ENCODE data around the gene PPEF1.
A peak's percentile ranks its signal among the peaks of the same experiment; 100 is the strongest.

The PPEF1 gene, protein sequence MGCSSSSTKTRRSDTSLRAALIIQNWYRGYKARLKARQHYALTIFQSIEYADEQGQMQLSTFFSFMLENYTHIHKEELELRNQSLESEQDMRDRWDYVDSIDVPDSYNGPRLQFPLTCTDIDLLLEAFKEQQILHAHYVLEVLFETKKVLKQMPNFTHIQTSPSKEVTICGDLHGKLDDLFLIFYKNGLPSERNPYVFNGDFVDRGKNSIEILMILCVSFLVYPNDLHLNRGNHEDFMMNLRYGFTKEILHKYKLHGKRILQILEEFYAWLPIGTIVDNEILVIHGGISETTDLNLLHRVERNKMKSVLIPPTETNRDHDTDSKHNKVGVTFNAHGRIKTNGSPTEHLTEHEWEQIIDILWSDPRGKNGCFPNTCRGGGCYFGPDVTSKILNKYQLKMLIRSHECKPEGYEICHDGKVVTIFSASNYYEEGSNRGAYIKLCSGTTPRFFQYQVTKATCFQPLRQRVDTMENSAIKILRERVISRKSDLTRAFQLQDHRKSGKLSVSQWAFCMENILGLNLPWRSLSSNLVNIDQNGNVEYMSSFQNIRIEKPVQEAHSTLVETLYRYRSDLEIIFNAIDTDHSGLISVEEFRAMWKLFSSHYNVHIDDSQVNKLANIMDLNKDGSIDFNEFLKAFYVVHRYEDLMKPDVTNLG

DNA sequence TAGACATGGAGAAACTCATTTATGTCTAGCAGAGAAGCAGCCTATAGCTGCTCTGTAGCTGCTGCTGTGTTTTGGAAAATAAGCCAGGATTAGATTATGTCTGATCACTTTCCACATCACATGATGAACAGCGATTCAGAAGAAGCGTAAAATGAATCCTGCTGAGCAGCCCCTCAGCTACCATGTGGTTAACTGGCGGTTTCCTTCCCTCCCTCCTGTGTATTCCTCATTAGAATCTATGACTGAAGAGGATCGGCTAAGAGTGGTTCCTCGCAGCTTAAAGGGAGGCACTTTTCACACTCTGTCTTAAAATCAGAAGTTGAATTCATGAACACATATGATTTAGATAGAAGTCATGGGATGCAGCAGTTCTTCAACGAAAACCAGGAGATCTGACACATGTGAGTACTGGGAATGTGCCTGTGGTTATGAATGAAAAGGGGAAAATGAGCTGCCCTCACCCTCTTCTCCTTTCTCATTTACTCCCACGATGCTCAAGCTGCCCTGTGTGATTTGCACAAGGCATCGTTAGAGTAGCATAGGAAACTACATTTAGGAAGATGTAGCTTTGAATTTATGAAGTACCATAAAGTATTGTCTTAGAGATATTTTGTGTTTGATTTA, at the start of gene PPEF1:
TSS of gene PPEF1 (plus strand) at position 220 of the 624 bp plus-strand sequence. CDS start at position 356, 136 bp downstream.
- DNase-seq (ENCODE audit: low spot score) = no peak
- FAIRE-seq = no peak

DNA sequence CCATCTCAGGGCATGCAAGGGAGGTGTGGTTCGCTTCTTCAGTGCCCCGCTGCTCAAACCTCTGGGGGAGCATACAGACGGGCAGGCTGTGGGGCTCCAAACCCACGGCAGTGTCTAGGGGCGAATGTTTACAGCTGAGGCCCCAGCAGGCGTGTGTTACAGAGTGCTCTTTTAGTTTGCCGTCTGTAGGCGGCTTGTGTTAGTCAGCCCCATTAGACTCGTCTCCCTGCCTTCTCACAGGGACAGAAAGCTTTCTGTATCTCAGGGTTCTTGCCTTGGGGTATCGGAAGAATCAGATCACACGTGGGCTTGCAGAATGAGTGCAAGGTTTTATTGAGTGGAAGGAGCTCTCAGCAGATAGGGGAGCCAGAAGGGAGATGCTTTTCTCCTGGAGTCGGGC, 46.2 kb upstream of the PPEF1 start:
- DNase-seq (ENCODE audit: low spot score) (no peak), FAIRE-seq (no peak)

DNA sequence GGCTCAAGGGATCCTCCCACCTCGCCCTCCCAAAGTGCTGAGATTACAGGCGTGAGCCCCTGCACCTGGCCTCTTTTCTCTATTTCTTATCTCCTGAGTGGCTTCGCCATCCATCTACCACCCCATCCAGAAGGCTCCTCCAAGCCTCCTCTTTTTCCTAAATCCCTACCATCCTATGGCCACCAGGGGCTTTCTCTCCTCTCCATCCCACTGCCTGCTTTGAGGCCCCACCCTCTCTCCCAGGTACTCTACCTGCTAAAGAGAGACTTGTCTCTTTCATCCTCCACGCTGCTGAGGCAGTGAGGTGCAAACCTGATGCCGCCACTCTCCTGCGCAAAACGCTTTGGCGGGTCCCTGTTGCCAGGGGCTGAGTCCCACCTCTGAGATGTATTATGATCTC, 42.5 kb upstream of the PPEF1 start:
- FAIRE-seq = no peak
- DNase-seq (ENCODE audit: low spot score) = no peak

- no peak for FAIRE-seq
- DNase-seq (ENCODE audit: low spot score) = no peak
These were observed 40.8 kb upstream of the PPEF1 start for GRCh38 chrX:18666614-18667013.

DNA sequence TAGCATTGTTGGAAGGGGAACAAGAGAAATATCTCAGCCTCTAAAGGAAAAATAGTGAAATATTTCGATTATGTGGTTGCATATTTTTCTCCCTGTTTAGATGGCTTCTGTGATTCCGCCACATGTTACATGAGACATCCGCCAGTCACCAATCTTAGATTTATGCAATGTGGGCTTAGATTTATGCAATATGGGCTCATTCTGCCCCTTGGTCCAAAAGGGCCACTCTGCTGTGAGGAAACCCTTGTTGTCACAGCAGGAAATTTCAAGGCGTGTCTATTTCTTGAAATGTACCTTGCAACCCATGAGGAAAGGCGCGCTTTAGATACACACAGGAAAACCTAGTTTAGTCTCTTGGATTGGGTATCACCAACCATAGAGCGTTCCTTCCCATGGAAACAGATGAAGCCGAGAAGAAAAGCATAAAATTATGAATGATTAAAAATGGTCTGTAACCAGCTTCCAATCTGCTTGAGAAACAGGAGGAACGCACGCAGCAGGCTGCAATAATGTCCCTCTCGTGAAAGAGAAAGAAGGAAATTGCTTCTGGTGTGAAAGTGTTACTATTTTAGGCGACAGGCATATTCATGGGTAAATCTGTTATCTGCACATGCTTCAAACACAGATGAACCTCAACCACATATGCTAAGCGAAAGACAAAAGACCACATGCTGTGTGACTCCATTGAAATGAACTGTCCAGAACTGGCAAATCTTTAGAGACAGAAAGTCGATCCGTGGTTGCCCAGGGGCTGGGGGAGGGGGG, 39.2 kb upstream of the PPEF1 start:
- DNase-seq (ENCODE audit: low spot score) (no peak), FAIRE-seq (no peak)

- DNase-seq (ENCODE audit: low spot score) (no peak), FAIRE-seq (no peak)
These were observed 35.4 kb upstream of the PPEF1 start, which contains the start of gene RS1 for GRCh38 chrX:18672008-18672407. Gene RS1 (minus strand): TSS chrX:18672108. CDS start chrX:18672068, 40 bp downstream.

- FAIRE-seq (no peak), DNase-seq (ENCODE audit: low spot score) (peak; percentile 2)
These were observed 33.0 kb upstream of the PPEF1 start for GRCh38 chrX:18674417-18674787.

GRCh38 chrX:18674788-18675735, 32.4 kb upstream of the PPEF1 start:
- no peak for FAIRE-seq
- DNase-seq (ENCODE audit: low spot score) = peak; percentile 62

GRCh38 chrX:18676050-18676449, 31.4 kb upstream of the PPEF1 start:
- FAIRE-seq = no peak
- no peak for DNase-seq (ENCODE audit: low spot score)

GRCh38 chrX:18676470-18676869, 31.0 kb upstream of the PPEF1 start:
- DNase-seq (ENCODE audit: low spot score) = peak; percentile 38
- no peak for FAIRE-seq

DNA sequence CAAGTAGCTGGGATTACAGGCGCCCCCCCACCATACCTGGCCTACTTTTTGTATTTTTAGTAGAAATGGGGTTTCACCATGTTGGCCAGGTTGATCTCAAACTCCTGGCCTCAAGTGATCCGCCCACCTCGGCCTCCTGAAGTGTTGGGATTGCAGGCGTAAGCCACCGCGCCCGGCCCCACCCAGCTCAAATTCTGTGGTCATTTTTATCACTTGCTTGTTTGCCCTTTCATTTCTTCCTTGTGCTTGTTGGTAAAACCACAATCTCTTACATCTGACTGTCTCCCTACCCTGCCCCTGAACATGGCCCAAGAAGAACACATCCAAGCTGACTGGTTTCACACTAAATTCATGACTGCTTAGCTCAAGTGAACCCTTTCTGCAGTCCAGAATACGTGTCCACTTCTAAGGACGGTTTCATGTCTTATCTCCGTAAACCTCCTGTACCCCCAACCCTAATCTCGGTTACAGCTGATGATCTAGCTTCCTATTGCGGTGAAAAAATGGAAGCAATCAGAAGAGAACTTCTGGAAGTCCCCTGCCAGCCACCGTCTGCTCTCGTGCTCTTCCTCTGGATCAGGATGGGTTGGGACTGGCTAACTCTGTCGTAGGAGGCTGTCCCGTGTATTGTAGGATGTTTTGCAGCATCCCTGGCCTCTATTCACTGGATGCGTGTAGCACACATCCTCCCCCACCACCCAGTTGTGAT, 30.1 kb upstream of the PPEF1 start:
- DNase-seq (ENCODE audit: low spot score) = no peak
- FAIRE-seq = no peak

DNA sequence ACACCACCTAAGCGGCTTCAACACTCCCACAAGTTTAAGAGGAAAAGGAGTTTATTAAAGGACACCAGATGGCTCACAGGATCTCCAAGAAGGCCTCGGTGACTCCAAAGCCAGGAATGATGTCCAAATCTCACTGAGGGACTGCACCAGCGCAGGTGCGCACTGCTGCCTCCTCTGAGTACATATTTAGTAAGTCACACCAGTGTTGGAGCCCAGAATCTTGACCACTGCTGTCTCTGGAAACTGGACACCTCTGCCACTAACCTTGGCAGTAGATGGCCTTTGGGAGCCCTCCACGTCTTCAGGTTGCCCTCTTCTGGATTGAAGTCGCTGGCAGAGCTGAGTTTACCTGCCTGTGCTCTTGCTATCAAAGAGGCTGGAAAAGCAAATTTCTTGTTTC, 25.4 kb upstream of the PPEF1 start:
- DNase-seq (ENCODE audit: low spot score) (no peak), FAIRE-seq (no peak)

- FAIRE-seq (no peak), DNase-seq (ENCODE audit: low spot score) (no peak)
These were observed 24.5 kb upstream of the PPEF1 start for GRCh38 chrX:18682979-18683387.

DNA sequence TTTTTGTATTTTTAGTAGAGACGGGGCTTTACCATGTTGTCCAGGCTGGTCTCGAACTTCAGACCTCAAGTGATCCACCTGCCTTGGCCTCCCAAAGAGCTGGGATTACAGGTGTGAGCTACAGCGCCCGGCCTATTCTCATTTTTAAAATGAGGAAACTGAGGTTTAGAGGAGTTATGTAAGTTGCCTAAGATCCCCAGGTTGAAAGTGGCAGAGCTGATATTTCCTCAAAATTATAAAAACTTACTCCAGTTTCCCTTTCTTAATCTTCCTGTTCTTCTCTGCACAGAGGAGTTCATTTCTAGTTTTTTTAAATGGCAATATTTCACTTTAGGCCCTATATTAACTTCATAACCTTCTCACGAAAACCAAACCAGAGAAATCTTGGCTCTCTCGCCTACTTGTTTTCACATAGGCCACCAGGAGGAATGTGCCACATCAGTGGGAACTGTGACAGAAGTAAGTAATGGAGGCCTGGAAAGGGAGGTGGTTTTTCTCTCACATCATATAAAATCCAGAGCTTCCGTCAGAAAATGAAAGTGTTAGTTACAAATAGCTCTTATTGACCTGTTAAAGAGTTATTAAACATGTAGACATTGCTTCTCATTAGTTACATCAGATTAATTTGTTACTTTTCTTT, 19.5 kb upstream of the PPEF1 start:
- DNase-seq (ENCODE audit: low spot score) = no peak
- FAIRE-seq = no peak

DNA sequence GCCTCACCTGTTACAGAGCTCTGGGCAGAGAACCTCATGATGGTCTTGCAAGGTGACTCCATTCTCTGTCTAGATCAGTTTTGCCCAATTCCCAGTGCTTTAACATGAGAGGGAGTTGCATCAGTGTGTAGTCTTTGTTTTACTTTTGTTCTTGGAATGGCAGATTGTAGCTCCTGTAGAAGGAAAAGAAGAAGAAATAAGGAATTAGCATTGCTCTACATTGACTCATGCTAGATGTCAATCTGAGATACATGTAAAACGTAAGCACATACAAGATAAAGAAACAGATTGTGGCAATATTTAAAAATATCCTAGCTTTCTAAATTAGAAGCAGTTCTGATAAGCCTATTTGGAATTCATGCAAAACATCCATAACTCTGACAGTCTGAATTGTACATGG, 16.0 kb upstream of the PPEF1 start:
- FAIRE-seq = no peak
- no peak for DNase-seq (ENCODE audit: low spot score)

DNA sequence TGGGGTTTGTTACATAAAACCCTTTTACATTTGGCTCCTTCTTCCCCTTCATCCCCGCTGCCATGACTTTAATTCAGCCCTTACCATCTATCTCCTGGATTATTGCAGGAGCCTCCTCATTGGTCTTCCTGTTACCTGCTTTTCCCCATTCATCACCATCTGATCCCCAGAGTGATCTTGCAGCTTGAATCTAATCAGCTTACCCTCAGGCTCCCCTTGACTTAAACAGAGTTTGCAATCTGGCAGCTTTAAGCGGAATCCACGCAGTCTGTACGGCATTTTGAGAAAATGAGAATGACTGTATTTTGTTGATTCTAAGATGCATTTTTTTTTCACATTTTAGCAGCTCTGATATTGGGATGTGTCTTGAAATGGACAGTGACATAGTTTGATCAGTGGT, 14.9 kb upstream of the PPEF1 start:
- no peak for DNase-seq (ENCODE audit: low spot score)

DNA sequence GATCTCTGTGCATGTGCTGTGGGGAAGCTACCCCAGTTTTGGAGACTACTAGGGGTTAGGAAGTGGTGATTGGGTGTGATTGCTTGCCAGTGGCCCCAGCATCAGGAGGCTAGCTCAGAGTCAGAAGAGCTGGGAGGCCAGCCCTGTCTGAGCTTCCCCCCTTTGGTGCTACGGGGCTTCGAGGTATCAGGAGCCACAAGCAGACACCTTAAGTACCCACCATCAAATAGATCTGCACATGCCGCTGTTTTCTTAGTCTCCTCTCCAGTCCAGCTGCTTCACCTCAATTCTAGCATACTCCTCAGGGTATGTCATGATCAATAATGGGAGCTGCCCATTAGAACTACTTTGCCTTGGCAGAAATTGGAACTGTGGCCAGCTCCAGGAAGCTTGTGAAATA, 10.8 kb upstream of the PPEF1 start:
- no peak for FAIRE-seq

More for the DNA sequence above, 14.9 kb upstream of the PPEF1 start:
- no peak for FAIRE-seq

GRCh38 chrX:18698737-18699650, 8.5 kb upstream of the PPEF1 start:
- no peak for DNase-seq (ENCODE audit: low spot score)
- FAIRE-seq = no peak

More for the DNA sequence above, 10.8 kb upstream of the PPEF1 start:
- DNase-seq (ENCODE audit: low spot score) = no peak

Data from urothelium cell line (cell line).